ENCODE results near the gene SNX30.

GRCh38 chr9:112720113-112720780 is 30.3 kb upstream of the SNX30 start:
- TF ChIP-seq, protein P1, sequence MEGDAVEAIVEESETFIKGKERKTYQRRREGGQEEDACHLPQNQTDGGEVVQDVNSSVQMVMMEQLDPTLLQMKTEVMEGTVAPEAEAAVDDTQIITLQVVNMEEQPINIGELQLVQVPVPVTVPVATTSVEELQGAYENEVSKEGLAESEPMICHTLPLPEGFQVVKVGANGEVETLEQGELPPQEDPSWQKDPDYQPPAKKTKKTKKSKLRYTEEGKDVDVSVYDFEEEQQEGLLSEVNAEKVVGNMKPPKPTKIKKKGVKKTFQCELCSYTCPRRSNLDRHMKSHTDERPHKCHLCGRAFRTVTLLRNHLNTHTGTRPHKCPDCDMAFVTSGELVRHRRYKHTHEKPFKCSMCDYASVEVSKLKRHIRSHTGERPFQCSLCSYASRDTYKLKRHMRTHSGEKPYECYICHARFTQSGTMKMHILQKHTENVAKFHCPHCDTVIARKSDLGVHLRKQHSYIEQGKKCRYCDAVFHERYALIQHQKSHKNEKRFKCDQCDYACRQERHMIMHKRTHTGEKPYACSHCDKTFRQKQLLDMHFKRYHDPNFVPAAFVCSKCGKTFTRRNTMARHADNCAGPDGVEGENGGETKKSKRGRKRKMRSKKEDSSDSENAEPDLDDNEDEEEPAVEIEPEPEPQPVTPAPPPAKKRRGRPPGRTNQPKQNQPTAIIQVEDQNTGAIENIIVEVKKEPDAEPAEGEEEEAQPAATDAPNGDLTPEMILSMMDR (IDR thresholded peaks at IDR 0.05): no peak
- no peak for TF ChIP-seq POLR2A (IDR thresholded peaks at IDR 0.05)
